Caco-2 (cell line): ENCODE results near the gene ALKAL2. TPM values are rescaled to one million over a fixed set of nuclear protein-coding genes. Genes with fewer than 3 reads are reported as not detected.
A peak's percentile ranks its signal among the peaks of the same experiment; 100 is the strongest.

Experiments used
- BruUV-seq: library from RNA; stranded (reverse); fragments of 400-500 nt; replicated peaks from 2 replicates; lab custom pipeline; 2021; lab: Mats Ljungman, UMichigan
- CTCF ChIA-PET: fragments of 300-600 bp; sonication (Branson Sonifier 250); formaldehyde crosslinking; loops from one replicate; lab custom pipeline; 2022; ENCODE audit warnings: antibody characterized with exemption; lab: Charles Lee
- POLR2A ChIA-PET: fragments of 300-600 bp; sonication (Branson Sonifier 250); formaldehyde crosslinking; loops from one replicate; lab custom pipeline; 2022; ENCODE audit warnings: antibody characterized with exemption; lab: Charles Lee
- DNase-seq, 2 experiments: peaks; one replicate each; pipeline versions ENCODE4 v3.0.0 to v3.0.0-alpha.2; 2020 to 2022
- H3K27me3 ChIP-seq: replicated peaks from 2 replicates; pipeline ENCODE4 v1.6.0; 2011; ENCODE audit warnings: low read length; ENCODE audit not compliant: control insufficient read depth, insufficient read depth
- H3K36me3 ChIP-seq: 2 replicates; pipeline ENCODE4 v1.5.1; 2011; ENCODE audit warnings: low read length; ENCODE audit not compliant: control insufficient read depth, insufficient read depth
- H3K4me1 ChIP-seq: fragments of 250-450 bp; sonication (Bioruptor Pico); 2 replicates; pipeline ENCODE4 v1.5.1; 2020; ENCODE audit warnings: mild to moderate bottlenecking
- H3K4me3 ChIP-seq: 2 replicates; pipeline ENCODE4 v1.5.1; 2011; ENCODE audit warnings: low read depth, mild to moderate bottlenecking, control low read depth, low read length
- H3K9me3 ChIP-seq: fragments of 250-450 bp; sonication (Bioruptor Pico); 2 replicates; pipeline ENCODE4 v1.5.1; 2020; ENCODE audit warnings: mild to moderate bottlenecking, moderate library complexity
- H3K27ac Mint-ChIP-seq: one replicate; pipeline ENCODE4 v1.8.0; 2022; ENCODE audit warnings: mixed read lengths; ENCODE audit not compliant: unreplicated experiment
- H3K27me3 Mint-ChIP-seq: one replicate; pipeline ENCODE4 v1.8.0; 2022; ENCODE audit warnings: mixed read lengths; ENCODE audit not compliant: insufficient read depth, unreplicated experiment
- H3K36me3 Mint-ChIP-seq: one replicate; pipeline ENCODE4 v1.8.0; 2022; ENCODE audit warnings: mild to moderate bottlenecking, mixed read lengths; ENCODE audit not compliant: insufficient read depth, unreplicated experiment
- H3K4me1 Mint-ChIP-seq: one replicate; pipeline ENCODE4 v1.8.0; 2022; ENCODE audit warnings: low read depth, mixed read lengths; ENCODE audit not compliant: unreplicated experiment
- H3K4me3 Mint-ChIP-seq: one replicate; pipeline ENCODE4 v1.8.0; 2022; ENCODE audit warnings: mild to moderate bottlenecking, moderate library complexity, mixed read lengths; ENCODE audit not compliant: unreplicated experiment
- H3K9me3 Mint-ChIP-seq: one replicate; pipeline ENCODE4 v1.8.0; 2022; ENCODE audit warnings: mixed read lengths; ENCODE audit not compliant: unreplicated experiment
- CTCF ChIP-seq, 2 experiments: fragments of 200-600 bp in 1 of 2; IDR thresholded peaks; 1 replicate in 1 of 2; 2 replicates in 1 of 2; pipeline versions ENCODE4 v1.5.1 to v1.8.0; 2011 to 2022; ENCODE audit warnings: antibody characterized with exemption in 1 of 2, control low read depth in 1 of 2, inconsistent platforms in 1 of 2, low read depth in 1 of 2, low read length in 1 of 2, mild to moderate bottlenecking in 1 of 2, moderate library complexity in 1 of 2; ENCODE audit not compliant: insufficient read depth in 1 of 2, severe bottlenecking in 1 of 2, unreplicated experiment in 1 of 2
- intact Hi-C: fragments of 100-400 bp; cut with micrococcal nuclease; formaldehyde crosslinking; loops from one replicate; pipeline ENCODE4 v1.10.0; 2022; ENCODE audit not compliant: unreplicated experiment
- total RNA-seq: library from RNA; stranded (reverse); gene quantifications from 2 replicates; pipeline ENCODE4 v1.2.3, GENCODE V29; 2022

ALKAL2 gene
- total RNA-seq, 1 experiment from 2014 or later = not detected

GRCh38 chr2:296354-296753, 8.5 kb upstream of the ALKAL2 start:
- peaks cover 7% of the 10 kb centered on the region for H3K9me3 Mint-ChIP-seq
- CTCF ChIA-PET = no interaction called here
- no TSS peak for BruUV-seq
- Histone ChIP-seq H3K4me3 (no peak overlapping the region), H3K27me3 (no peaks in the 10 kb centered on the region), H3K4me1 (no peaks in the 10 kb centered on the region), H3K9me3 (peaks cover 5% of the 10 kb centered on the region; the same call in 1 of the 2 replicates), H3K36me3 (no peaks in the 10 kb centered on the region)
- no peak for DNase-seq
- intact Hi-C loops = no loop called here
- POLR2A ChIA-PET = no interaction called here
- no peak overlapping the region for H3K27ac Mint-ChIP-seq
- H3K4me1 Mint-ChIP-seq = no peaks in the 10 kb centered on the region
- no peaks in the 10 kb centered on the region for H3K36me3 Mint-ChIP-seq
- peaks cover 7% of the 10 kb centered on the region for H3K27me3 Mint-ChIP-seq
- H3K4me3 Mint-ChIP-seq = no peak overlapping the region
- no peak for TF ChIP-seq CTCF (IDR thresholded peaks at IDR 0.05; ENCODE audit: insufficient read depth in 1 of 2, low read depth in 1 of 2, low read length in 1 of 2, severe bottlenecking in 1 of 2, unreplicated experiment in 1 of 2)

- H3K27me3 Mint-ChIP-seq = peaks cover 8% of the 10 kb centered on the region
- no peaks in the 10 kb centered on the region; the same call in 1 of the 2 replicates for H3K27me3 ChIP-seq
- BruUV-seq = no TSS peak
- H3K9me3 ChIP-seq = peaks cover 5% of the 10 kb centered on the region; the same call in 1 of the 2 replicates
- ChIA-PET CTCF (no interaction called here), POLR2A (no interaction called here)
- intact Hi-C loops = no loop called here
- no peaks in the 10 kb centered on the region for H3K4me1 ChIP-seq
- no peaks in the 10 kb centered on the region for H3K9me3 Mint-ChIP-seq
- H3K36me3 ChIP-seq = no peaks in the 10 kb centered on the region
- no peak for DNase-seq
- no peak for TF ChIP-seq CTCF (IDR thresholded peaks at IDR 0.05; ENCODE audit: insufficient read depth in 1 of 2, low read depth in 1 of 2, low read length in 1 of 2, severe bottlenecking in 1 of 2, unreplicated experiment in 1 of 2)
- no peak overlapping the region for H3K27ac Mint-ChIP-seq
- H3K4me3 Mint-ChIP-seq = no peak overlapping the region
- no peak overlapping the region for H3K4me3 ChIP-seq
- no peaks in the 10 kb centered on the region for H3K36me3 Mint-ChIP-seq
- no peaks in the 10 kb centered on the region for H3K4me1 Mint-ChIP-seq
These were observed 7.2 kb upstream of the ALKAL2 start for GRCh38 chr2:295090-295489.

DNA sequence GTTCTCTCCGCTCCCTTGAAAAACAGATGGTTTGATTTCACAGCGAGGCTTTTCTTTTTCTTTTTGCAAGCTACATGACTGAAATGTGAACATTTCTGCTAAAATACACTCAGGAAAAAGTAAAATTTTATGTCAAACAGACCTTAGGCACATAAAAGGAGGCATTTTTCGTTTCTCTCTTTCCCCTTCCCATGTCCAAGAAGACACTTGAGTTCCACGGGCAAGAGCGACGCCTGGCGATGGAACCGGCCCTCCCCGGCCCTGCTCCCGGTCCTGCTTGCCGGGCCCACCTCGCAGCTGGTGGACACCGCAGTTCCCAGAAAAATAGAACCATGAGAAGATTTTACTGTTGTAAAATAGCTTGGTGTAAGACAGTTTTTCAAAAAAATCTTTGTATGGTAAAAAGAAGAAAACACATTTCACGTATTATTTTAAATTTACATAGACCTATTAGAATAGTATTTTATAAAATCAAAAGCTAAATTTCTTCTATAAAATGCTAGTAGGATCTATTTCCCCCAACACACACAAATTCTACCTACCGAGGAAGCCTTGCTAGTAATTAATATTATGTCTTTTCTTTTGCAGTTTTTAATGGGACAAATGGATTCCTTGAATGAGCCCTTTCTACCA, 2.3 kb upstream of the ALKAL2 start:
- CTCF ChIA-PET = interaction anchor here (0.8 to 1.7 kb wide), 4 partner anchors 26 to 44 kb away, joined by 3 to 6 read pairs (median 6); no protein-coding TSS in a partner anchor
- no peaks in the 10 kb centered on the region for H3K36me3 Mint-ChIP-seq
- peak; percentile 79 to 84 for DNase-seq

More for the DNA sequence above, 2.3 kb upstream of the ALKAL2 start:
- Histone ChIP-seq H3K4me3 (peak overlapping the region; percentile 41), H3K4me1 (peaks cover 4% of the 10 kb centered on the region; the same call in 1 of the 2 replicates), H3K27me3 (no peaks in the 10 kb centered on the region; the same call in none of the 2 replicates), H3K36me3 (no peaks in the 10 kb centered on the region), H3K9me3 (no peaks in the 10 kb centered on the region)
- POLR2A ChIA-PET = no interaction called here
- no peaks in the 10 kb centered on the region for H3K4me1 Mint-ChIP-seq
- H3K27ac Mint-ChIP-seq = no peak overlapping the region
- H3K9me3 Mint-ChIP-seq = no peaks in the 10 kb centered on the region
- no TSS peak for BruUV-seq
- intact Hi-C loops = loop anchor here (1.0 kb wide), 3 partner anchors 44 to 347 kb away; no protein-coding TSS in a partner anchor
- H3K4me3 Mint-ChIP-seq = peak overlapping the region; percentile 67
- peak; percentile 85 to 96 for TF ChIP-seq CTCF (IDR thresholded peaks at IDR 0.05; ENCODE audit: insufficient read depth in 1 of 2, low read depth in 1 of 2, low read length in 1 of 2, severe bottlenecking in 1 of 2, unreplicated experiment in 1 of 2)
- peaks cover 12% of the 10 kb centered on the region for H3K27me3 Mint-ChIP-seq
